A549 (cell line): ENCODE measurements around the gene TCF12. TPM values are rescaled to one million over a fixed set of nuclear protein-coding genes. Genes with fewer than 3 reads are reported as not detected.

Experiments used
- ATAC-seq, 2 experiments: fragments of 200-7000 bp in 1 of 2; fragments of >200 bp in 1 of 2; cut with Nextera tagmentation in 1 of 2; cut with Tn5 transposase in 1 of 2; 3 replicates each; pipeline versions ENCODE4 v1.8.0 to v1.9.1; 2018 to 2020; ENCODE audit warnings: mild to moderate bottlenecking in 1 of 2, moderate library complexity in 1 of 2
- CTCF ChIA-PET: fragments of 300-600 bp; sonication (Branson Sonifier 250); formaldehyde crosslinking; extraction: SDS; loops from one replicate; lab custom pipeline; 2021; ENCODE audit warnings: antibody characterized with exemption, inconsistent platforms; lab: Yijun Ruan, JAX
- POLR2A ChIA-PET: fragments of 350-600 bp; formaldehyde crosslinking; extraction: SDS; loops from one replicate; lab custom pipeline; 2021; ENCODE audit warnings: antibody characterized with exemption, inconsistent platforms; lab: Yijun Ruan, JAX
- DNase-seq, 2 experiments: peaks; one replicate each; pipeline versions ENCODE4 v3.0.0 to v3.0.0-alpha.2; 2011 to 2016; ENCODE audit warnings: low read depth in 1 of 2, low spot score in 1 of 2
- FAIRE-seq: peaks from 2 replicates; lab custom pipeline; 2011; peaks lifted over from hg19 to GRCh38; lab: Jason Lieb, UNC
- H3K27ac ChIP-seq, 2 experiments: fragments of >200 bp; sonication (Bioruptor Twin); formaldehyde crosslinking; 3 replicates each; pipeline ENCODE4 v1.5.1; 2016 to 2017
- H3K4me1 ChIP-seq: fragments of >200 bp; sonication (Bioruptor Twin); formaldehyde crosslinking; 3 replicates; pipeline ENCODE4 v1.6.1; 2016
- H3K4me2 ChIP-seq: fragments of >200 bp; sonication (Bioruptor Twin); formaldehyde crosslinking; 3 replicates; pipeline ENCODE4 v1.6.1; 2016
- H3K4me3 ChIP-seq: fragments of >200 bp; sonication (Bioruptor Twin); formaldehyde crosslinking; 3 replicates; pipeline ENCODE4 v1.5.1; 2016
- H3K9me3 ChIP-seq: fragments of >200 bp; sonication (Bioruptor Twin); formaldehyde crosslinking; 3 replicates; pipeline ENCODE4 v1.6.1; 2016
- BHLHE40 ChIP-seq: IDR thresholded peaks from 2 replicates; pipeline ENCODE4 v1.6.1; 2012; ENCODE audit warnings: low read depth, low read length, inconsistent platforms
- CBX8 ChIP-seq: fragments of 200-600 bp; sonication (generic); IDR thresholded peaks from 2 replicates; pipeline ENCODE4 v1.6.1; 2016
- CEBPB ChIP-seq, 2 experiments: fragments of >200 bp in 1 of 2; sonication (Bioruptor Twin) in 1 of 2; formaldehyde crosslinking in 1 of 2; IDR thresholded peaks; 2 replicates each; pipeline ENCODE4 v1.6.1; 2012 to 2016
- CHD2 ChIP-seq: fragments of 150-350 bp; IDR thresholded peaks from 2 replicates; pipeline ENCODE4 v1.6.1; 2014; ENCODE audit warnings: low read length; ENCODE audit not compliant: partially characterized antibody
- EHF ChIP-seq: fragments of 250-450 bp; sonication (Bioruptor Pico); IDR thresholded peaks from 2 replicates; pipeline ENCODE4 v1.5.0; 2020; ENCODE audit warnings: mild to moderate bottlenecking
- ESRRA ChIP-seq: fragments of 150-350 bp; IDR thresholded peaks from 2 replicates; pipeline ENCODE4 v1.6.1; 2014; ENCODE audit warnings: mild to moderate bottlenecking, low read length, borderline replicate concordance
- FOSB ChIP-seq: fragments of 250-450 bp; sonication (Bioruptor Pico); IDR thresholded peaks from 2 replicates; pipeline ENCODE4 v1.5.0; 2020; ENCODE audit warnings: mild to moderate bottlenecking, moderate library complexity
- FOXS1 ChIP-seq: fragments of 250-450 bp; sonication (Bioruptor Pico); IDR thresholded peaks from 2 replicates; pipeline ENCODE4 v1.5.0; 2020; ENCODE audit warnings: mild to moderate bottlenecking, moderate library complexity
- HDAC2 ChIP-seq: fragments of 200-600 bp; sonication (generic); IDR thresholded peaks from 2 replicates; pipeline ENCODE4 v1.6.1; 2016
- HEYL ChIP-seq: fragments of 250-450 bp; sonication (Bioruptor Pico); IDR thresholded peaks from 2 replicates; pipeline ENCODE4 v1.8.0; 2021; ENCODE audit warnings: mild to moderate bottlenecking, moderate library complexity
- HOXB13 ChIP-seq: fragments of 250-450 bp; sonication (Bioruptor Pico); IDR thresholded peaks from 2 replicates; pipeline ENCODE4 v1.5.0; 2020; ENCODE audit warnings: low read depth, mild to moderate bottlenecking, moderate library complexity
- HOXB5 ChIP-seq: fragments of 250-450 bp; sonication (Bioruptor Pico); IDR thresholded peaks from 2 replicates; pipeline ENCODE4 v1.5.0; 2020; ENCODE audit warnings: mild to moderate bottlenecking, moderate library complexity
- JUNB ChIP-seq: fragments of >200 bp; sonication (Bioruptor Twin); formaldehyde crosslinking; IDR thresholded peaks from 2 replicates; pipeline ENCODE4 v1.6.1; 2016
- KDM1A ChIP-seq: fragments of 200-600 bp; sonication (generic); IDR thresholded peaks from 2 replicates; pipeline ENCODE4 v1.6.1; 2016; ENCODE audit warnings: low read depth, mild to moderate bottlenecking
- MAFK ChIP-seq: fragments of 450-650 bp; IDR thresholded peaks from 2 replicates; pipeline ENCODE4 v1.6.1; 2014; ENCODE audit not compliant: partially characterized antibody
- MAZ ChIP-seq: fragments of 150-350 bp; IDR thresholded peaks from 2 replicates; pipeline ENCODE4 v1.6.1; 2014; ENCODE audit warnings: antibody characterized with exemption, low read depth, low read length, borderline replicate concordance
- POLR2A ChIP-seq: IDR thresholded peaks from 2 replicates; pipeline ENCODE4 v1.6.1; 2012; ENCODE audit warnings: mild to moderate bottlenecking, low read length
- POLR2AphosphoS2 ChIP-seq: conservative IDR thresholded peaks from 2 replicates; pipeline ENCODE4 v1.6.1; 2012; ENCODE audit warnings: low read length, improper control_type of control experiment, inconsistent platforms
- SREBF2 ChIP-seq: fragments of 450-650 bp; IDR thresholded peaks from 2 replicates; pipeline ENCODE4 v1.6.1; 2014; ENCODE audit warnings: mild to moderate bottlenecking, moderate library complexity
- ZC3H11A ChIP-seq: fragments of 450-650 bp; IDR thresholded peaks from 2 replicates; pipeline ENCODE4 v1.6.1; 2014; ENCODE audit warnings: antibody characterized with exemption, mild to moderate bottlenecking
- ZSCAN20 ChIP-seq: fragments of 250-450 bp; sonication (Bioruptor Pico); IDR thresholded peaks from 2 replicates; pipeline ENCODE4 v1.8.0; 2022; ENCODE audit warnings: mild to moderate bottlenecking, moderate library complexity
- WGBS: methylation state at CpG from one replicate; pipeline ENCODE4 v1.1.6; 2017; ENCODE audit errors: missing lambda C conversion rate; 5-methylcytosine and 5-hydroxymethylcytosine counted together
- polyA plus RNA-seq, 4 experiments: library from polyadenylated mRNA; depleted of rRNA in 3 of 4; stranded (reverse); fragments of >200 nt; fragmentation: RNase III in 1 of 4; extraction: RNeasy Plus Mini Kit Qiagen cat#74134 plus additional on column Dnase treatment in 1 of 4; gene quantifications; 2 replicates in 3 of 4; 3 replicates in 1 of 4; pipeline ENCODE4 v1.2.3, GENCODE V29; 2011 to 2017
- TF ChIP-seq, protein P1 (sequence below): fragments of 150-350 bp; IDR thresholded peaks from 2 replicates; pipeline ENCODE4 v1.6.1; 2014; ENCODE audit warnings: low read depth, mild to moderate bottlenecking, low read length
- TF ChIP-seq, protein P2 (sequence below): fragments of 250-450 bp; sonication (Bioruptor Pico); IDR thresholded peaks from 2 replicates; pipeline ENCODE4 v1.5.0; 2021; ENCODE audit warnings: mild to moderate bottlenecking, moderate library complexity, borderline replicate concordance
- TF ChIP-seq, protein P3 (sequence below): IDR thresholded peaks from 2 replicates; pipeline ENCODE4 v1.6.1; 2012; ENCODE audit warnings: low read depth, borderline replicate concordance
- TF ChIP-seq, protein P4 (sequence below): IDR thresholded peaks from 2 replicates; pipeline ENCODE4 v1.6.1; 2012

The TCF12 gene
- polyA plus RNA-seq, 2 of the 4 experiments (the other 2 are of a cell fraction), result 36.3 to 121 TPM

DNA sequence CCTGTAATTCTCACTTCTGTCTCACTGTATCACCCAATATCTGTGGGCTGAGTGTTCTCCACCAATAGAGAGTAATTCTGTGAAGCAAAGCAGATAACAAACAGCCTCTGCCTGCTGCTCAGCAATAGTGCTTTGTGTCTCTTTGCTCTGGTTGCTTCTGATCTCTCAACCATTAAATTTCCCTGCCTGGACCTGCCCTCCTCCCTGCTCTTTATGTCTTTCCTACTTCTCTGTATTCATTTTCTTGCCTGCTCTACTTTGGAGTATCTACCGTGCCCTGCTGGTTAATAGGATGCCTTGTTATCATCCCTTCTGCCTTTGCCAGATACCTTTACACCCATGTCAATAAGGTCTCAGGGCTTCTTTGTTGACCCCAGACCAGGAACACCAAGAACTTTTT lies 355.0 kb downstream of the TCF12 start:
- Histone ChIP-seq H3K4me3 (no peak overlapping the region), H3K4me2 (no peak overlapping the region), H3K27ac (no peak overlapping the region), H3K9me3 (no peaks in the 10 kb centered on the region), H3K4me1 (no peaks in the 10 kb centered on the region)
- ATAC-seq (no peak), FAIRE-seq (no peak), DNase-seq (no peak)
- 85% methylated on average over 1 of the region's 1 CpG for whole genome bisulfite sequencing
- ChIA-PET POLR2A (no interaction called here), CTCF (interaction anchor here (1.2 to 1.5 kb wide), 2 partner anchors 33 to 68 kb away, joined by 3 to 4 read pairs; no protein-coding TSS in a partner anchor)
- no peak for TF ChIP-seq BHLHE40
- TF ChIP-seq POLR2AphosphoS2, result no peak
- TF ChIP-seq, protein P1, sequence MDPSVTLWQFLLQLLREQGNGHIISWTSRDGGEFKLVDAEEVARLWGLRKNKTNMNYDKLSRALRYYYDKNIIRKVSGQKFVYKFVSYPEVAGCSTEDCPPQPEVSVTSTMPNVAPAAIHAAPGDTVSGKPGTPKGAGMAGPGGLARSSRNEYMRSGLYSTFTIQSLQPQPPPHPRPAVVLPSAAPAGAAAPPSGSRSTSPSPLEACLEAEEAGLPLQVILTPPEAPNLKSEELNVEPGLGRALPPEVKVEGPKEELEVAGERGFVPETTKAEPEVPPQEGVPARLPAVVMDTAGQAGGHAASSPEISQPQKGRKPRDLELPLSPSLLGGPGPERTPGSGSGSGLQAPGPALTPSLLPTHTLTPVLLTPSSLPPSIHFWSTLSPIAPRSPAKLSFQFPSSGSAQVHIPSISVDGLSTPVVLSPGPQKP, result no peak
- TF ChIP-seq, protein P2, sequence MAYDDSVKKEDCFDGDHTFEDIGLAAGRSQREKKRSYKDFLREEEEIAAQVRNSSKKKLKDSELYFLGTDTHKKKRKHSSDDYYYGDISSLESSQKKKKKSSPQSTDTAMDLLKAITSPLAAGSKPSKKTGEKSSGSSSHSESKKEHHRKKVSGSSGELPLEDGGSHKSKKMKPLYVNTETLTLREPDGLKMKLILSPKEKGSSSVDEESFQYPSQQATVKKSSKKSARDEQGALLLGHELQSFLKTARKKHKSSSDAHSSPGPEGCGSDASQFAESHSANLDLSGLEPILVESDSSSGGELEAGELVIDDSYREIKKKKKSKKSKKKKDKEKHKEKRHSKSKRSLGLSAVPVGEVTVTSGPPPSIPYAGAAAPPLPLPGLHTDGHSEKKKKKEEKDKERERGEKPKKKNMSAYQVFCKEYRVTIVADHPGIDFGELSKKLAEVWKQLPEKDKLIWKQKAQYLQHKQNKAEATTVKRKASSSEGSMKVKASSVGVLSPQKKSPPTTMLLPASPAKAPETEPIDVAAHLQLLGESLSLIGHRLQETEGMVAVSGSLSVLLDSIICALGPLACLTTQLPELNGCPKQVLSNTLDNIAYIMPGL (CRISPR knock-in tag), result no peak
- TF ChIP-seq CBX8, result no peak
- TF ChIP-seq HOXB13 (CRISPR knock-in tag), result no peak
- TF ChIP-seq KDM1A, result no peak
- TF ChIP-seq, protein P3, sequence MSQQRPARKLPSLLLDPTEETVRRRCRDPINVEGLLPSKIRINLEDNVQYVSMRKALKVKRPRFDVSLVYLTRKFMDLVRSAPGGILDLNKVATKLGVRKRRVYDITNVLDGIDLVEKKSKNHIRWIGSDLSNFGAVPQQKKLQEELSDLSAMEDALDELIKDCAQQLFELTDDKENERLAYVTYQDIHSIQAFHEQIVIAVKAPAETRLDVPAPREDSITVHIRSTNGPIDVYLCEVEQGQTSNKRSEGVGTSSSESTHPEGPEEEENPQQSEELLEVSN, result no peak
- no peak for TF ChIP-seq HDAC2

DNA sequence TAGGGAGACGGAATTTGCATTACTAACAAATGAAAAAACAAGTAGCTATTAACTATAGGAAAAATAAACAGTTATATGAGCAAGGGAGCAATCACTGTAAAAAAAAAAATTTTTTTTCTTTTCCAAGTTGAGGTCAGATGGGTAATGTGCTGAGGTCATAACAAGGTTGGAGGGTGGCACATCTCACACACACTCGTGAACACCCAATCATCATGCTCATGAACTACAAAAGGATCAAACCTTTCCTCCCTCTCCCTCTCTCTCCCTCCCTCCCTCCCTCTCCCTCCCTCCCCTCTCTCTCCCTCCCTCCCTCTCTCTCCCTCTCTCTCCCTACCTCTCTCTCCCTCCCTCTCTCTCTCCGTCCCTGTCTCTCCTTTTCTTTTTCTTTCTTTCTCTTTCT lies 360.0 kb downstream of the TCF12 start:
- no peaks in the 10 kb centered on the region for H3K4me1 ChIP-seq
- no peak for ATAC-seq
- H3K9me3 ChIP-seq, result no peaks in the 10 kb centered on the region
- CTCF ChIA-PET, result interaction anchor here (0.6 to 4.2 kb wide), 5 partner anchors 10 to 989 kb away, joined by 3 to 18 read pairs (median 3); no protein-coding TSS in a partner anchor
- 84% methylated on average over 3 of the region's 3 CpGs for WGBS
- no peak overlapping the region for H3K4me3 ChIP-seq
- H3K4me2 ChIP-seq, result no peak overlapping the region
- H3K27ac ChIP-seq, result no peak overlapping the region
- POLR2A ChIA-PET, result no interaction called here
- no peak for FAIRE-seq
- no peak for DNase-seq
- TF ChIP-seq ESRRA, result no peak
- TF ChIP-seq KDM1A, result no peak
- TF ChIP-seq FOXS1, result no peak
- TF ChIP-seq EHF (CRISPR knock-in tag), result no peak
- no peak for TF ChIP-seq POLR2A
- no peak for TF ChIP-seq CHD2
- no peak for TF ChIP-seq ZSCAN20 (CRISPR knock-in tag)
- no peak for TF ChIP-seq HEYL (CRISPR knock-in tag)
- TF ChIP-seq JUNB, result no peak
- TF ChIP-seq MAZ, result no peak

DNA sequence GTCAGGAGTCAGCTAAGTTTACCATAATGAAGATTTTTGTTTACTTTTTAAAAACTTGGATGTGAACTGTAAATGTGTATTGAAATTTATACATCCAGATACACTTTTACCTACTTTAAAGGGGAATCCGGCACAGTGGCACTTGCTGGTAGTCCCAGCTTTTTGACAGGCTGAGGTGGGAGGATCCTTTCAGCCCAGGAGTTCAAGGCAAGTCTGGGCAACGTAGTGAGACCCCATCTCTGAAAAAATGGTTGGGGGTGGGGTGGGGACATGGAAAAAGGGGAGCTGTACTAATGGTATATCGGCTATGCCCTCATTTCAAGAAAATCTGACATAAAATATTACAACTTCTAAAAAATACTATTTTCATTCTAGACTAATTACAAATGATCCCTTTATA lies 362.0 kb downstream of the TCF12 start:
- Histone ChIP-seq H3K4me2 (no peak overlapping the region), H3K9me3 (no peaks in the 10 kb centered on the region), H3K4me1 (no peaks in the 10 kb centered on the region)
- ATAC-seq (no peak), DNase-seq (no peak), FAIRE-seq (no peak)
- WGBS, result 92% methylated on average over 3 of the region's 3 CpGs
- CTCF ChIA-PET, result interaction anchor here (0.6 to 3.0 kb wide), 2 partner anchors 26 to 784 kb away, joined by 4 to 13 read pairs; no protein-coding TSS in a partner anchor
- POLR2A ChIA-PET, result no interaction called here
- no peak for TF ChIP-seq ZSCAN20 (CRISPR knock-in tag)
- no peak for TF ChIP-seq CEBPB (IDR thresholded peaks at IDR 0.05)
- TF ChIP-seq HOXB5 (CRISPR knock-in tag), result no peak
- TF ChIP-seq MAFK, result no peak
- no peak for TF ChIP-seq FOSB (CRISPR knock-in tag)
- no peak for TF ChIP-seq POLR2A
- no peak for TF ChIP-seq EHF (CRISPR knock-in tag)
- TF ChIP-seq, protein P3, result no peak
- no peak for TF ChIP-seq ZC3H11A
- TF ChIP-seq, protein P4, sequence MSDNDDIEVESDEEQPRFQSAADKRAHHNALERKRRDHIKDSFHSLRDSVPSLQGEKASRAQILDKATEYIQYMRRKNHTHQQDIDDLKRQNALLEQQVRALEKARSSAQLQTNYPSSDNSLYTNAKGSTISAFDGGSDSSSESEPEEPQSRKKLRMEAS, result no peak
- TF ChIP-seq FOXS1, result no peak
- TF ChIP-seq SREBF2, result no peak
- TF ChIP-seq KDM1A, result no peak
- TF ChIP-seq, all 56 proteins: peak for 0
- Histone ChIP-seq H3K27ac (no peak overlapping the region), H3K4me3 (no peak overlapping the region)
